ENCODE measurements around the gene RAB4B. TPM values are rescaled to one million over a fixed set of nuclear protein-coding genes. Genes with fewer than 3 reads are reported as not detected.
"Not testable (repeated sequence)": the region's sequence is repeated elsewhere in the genome, so short reads cannot be mapped to it uniquely, and the experiment has no call there.

The RAB4B gene
- total RNA-seq, 1 experiment from 2014 or later: 19.6 TPM

DNA sequence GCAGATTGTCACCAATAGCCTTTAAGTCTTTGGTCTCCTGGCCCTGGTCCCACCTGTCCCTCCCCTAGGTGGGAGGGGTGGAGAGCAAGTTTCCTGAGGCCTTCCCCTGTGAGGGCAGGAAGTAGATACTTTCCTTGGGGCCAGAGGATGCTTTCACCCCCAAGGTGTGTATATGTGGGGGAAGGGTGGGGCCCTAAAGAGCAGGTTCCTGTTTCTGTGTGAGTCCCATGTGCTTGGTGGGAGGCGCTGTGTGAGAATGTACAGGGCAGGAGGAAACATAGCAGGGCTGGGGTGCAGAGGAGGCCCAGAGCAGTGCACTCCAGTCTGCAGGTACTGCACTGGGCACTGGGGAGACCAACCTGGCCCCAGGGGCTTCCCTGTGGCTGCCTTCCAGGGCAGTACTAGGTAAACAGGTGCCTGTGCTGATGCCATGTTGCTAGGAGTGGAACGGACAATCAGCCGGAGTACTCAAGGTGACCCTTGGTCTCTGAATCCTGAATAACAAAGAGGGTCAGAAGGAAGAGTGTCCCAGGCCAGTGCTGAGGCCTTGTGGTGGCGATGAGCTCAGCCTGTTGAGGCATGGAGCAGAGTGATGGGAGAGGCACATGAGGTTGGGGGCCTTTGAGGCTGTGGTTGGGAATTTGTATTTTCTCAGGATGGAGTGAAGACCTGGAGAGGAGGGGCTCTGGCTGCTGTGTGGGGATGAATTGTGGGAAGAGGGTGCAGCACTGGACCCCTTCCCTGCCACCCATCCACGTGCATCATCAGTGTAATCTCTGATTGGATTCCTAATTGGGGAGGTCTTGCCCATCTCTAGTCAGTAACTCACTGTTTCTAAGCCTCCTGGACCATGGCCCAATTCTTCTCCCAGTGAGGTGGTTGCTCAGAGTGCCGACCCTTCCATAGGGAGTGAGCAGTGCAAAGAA lies 26.1 kb downstream of the RAB4B start:
- DNase-seq (ENCODE audit: low read depth): no peak

GRCh38 chr19:40804783-40805242 lies 26.8 kb downstream of the RAB4B start:
- DNase-seq (ENCODE audit: low read depth): no peak

DNA sequence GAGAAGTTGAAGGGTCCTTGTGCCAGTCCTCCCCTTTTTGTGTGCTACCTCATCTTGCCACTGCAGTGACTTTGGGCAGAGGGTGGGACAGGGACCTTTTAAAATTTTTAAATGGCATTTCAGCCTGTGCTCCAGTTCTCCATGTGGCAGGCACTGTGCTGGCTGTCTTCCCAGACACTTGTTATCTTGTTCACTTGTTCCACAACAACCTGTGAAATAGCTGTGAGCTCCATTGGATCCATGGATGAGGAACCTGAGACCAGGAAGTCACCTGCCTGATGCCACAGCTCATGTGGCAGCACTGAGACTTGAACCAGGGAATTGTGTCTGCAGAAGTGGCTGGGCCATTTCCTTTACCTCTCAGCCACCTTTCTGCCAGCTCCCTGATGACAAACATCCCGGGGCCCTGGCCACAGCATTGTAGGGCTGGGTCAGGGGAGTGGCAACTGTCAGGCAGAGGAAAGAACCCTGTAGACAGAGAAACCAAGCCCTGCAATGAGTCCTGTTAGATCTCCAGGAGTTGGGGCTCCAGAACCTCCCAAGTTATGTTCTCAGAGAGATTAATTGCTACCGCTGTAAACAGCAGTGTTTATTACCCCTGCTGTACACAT lies 27.3 kb downstream of the RAB4B start:
- no peak for DNase-seq (ENCODE audit: low read depth)

DNA sequence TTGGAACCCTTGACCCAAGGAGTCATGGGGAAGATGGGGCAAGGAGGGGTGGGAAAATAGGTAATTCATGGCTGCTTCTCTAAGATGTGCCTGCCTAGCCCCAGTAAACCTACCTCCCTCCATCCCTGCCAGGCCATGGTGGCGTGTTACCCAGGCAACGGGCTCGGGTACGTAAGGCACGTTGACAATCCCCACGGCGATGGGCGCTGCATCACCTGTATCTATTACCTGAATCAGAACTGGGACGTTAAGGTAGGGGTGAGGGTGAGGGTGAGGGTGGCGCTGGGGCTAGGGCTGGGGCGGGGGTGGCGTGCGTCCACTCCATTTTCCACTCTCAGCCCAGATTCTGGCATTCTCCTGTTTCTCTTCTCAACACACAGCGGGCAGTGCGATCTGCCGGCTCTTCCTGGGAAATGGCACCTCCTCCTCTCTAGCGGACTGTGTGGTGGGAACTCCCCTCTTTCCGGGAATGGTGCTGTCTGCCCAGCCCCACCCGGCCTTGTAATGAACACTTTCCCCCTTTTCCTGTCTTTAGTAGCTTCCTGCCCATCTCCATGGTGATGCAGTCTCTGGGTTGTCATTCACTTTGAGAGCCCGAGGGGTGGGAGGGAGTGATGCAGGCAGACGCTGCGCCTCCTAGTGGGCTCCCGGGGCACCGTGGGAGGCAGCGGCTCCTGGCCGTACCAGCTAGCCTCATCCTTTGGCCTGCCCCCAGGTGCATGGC lies 28.5 kb downstream of the RAB4B start:
- peak; percentile 85 for DNase-seq (ENCODE audit: low read depth)

- no peak for DNase-seq (ENCODE audit: low read depth)
These were observed 29.3 kb downstream of the RAB4B start for GRCh38 chr19:40807147-40808020.

GRCh38 chr19:40808021-40808325 lies 29.9 kb downstream of the RAB4B start:
- no peak for DNase-seq (ENCODE audit: low read depth)

GRCh38 chr19:40808497-40808896 lies 30.4 kb downstream of the RAB4B start:
- no peak for DNase-seq (ENCODE audit: low read depth)

- no peak for DNase-seq (ENCODE audit: low read depth)
These were observed 31.5 kb downstream of the RAB4B start for GRCh38 chr19:40809358-40810086.

DNA sequence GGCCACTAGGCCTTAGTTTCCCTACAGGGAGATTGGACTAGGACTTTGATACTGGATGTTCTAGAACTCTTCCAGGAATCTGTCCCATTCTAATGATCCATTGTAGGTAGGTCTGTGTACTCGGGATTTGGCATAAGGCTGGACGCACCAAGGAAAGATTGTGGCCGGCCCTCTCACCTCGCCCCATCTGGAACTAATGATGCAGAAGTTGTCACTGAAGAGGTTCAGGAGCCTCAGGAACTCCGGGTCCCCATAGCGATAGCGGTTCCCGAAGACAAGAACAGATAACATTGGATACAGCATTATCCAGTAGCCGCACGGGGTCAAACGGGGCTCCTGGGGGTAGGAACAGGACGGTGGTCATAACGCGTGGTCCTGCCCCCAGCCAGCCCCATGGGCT lies 32.1 kb downstream of the RAB4B start:
- peak; percentile 75 for DNase-seq (ENCODE audit: low read depth)

DNA sequence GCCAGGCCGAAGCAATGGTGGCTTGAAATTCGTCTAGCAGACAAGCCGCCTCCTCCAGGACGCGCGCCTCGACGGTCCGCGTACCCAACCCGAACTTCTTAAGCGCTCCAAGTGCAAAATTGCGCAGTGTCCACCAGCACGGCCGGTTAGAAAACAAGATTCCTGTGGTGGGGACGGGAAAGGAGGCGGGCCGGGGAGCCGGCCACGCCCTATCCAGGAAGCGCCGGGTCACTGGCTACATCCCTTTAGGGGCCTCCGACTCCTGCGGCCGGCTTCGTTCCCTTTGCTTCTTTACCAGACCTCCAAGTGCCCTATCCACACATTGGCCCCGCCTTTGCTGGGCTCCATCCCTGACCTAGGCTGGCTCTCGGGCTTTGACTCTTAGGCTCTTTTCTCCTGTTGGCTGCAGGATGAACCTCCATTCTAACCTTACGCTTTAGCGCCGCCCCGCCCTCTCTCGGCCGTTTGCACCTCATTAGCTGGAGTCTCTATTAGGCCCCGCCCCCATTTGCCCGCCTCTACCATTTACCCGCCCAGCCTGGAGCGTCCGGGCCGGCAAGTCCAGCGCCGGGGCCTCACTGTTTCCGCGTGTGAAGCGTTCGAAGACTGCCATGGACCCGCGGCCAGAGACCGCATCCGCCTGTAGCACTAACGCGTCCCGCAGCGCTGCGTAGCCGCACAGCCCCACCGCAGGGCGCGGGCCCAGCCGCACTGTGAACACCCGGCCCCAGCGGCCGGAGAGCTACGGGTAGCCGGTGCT lies 32.8 kb downstream of the RAB4B start:
- DNase-seq (ENCODE audit: low read depth): peak; percentile 88

GRCh38 chr19:40811478-40812341 lies 33.7 kb downstream of the RAB4B start:
- DNase-seq (ENCODE audit: low read depth): no peak

DNA sequence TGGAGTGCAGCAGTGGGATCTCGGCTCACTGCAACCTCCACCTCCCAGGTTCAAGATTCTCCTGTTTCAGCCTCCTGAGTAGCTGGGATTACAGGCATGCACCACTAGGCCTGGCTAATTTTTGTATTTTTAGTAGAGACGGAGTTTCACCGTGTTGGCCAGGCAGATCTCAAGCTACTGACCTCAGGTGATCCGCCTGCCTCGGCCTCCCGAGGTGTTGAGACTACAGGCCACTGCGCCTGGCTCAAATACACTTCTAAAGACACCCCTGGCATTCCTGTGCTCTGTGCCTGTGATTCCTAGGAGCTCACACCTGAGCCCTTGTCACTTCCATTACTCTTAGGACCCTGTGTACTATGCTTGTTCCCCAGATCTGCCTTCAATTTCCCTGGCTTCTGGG lies 34.5 kb downstream of the RAB4B start:
- not testable (repeated sequence) for DNase-seq (ENCODE audit: low read depth)

- no peak for DNase-seq (ENCODE audit: low read depth)
These were observed 35.1 kb downstream of the RAB4B start for GRCh38 chr19:40813182-40813581.

GRCh38 chr19:40815223-40815622 lies 37.2 kb downstream of the RAB4B start:
- DNase-seq (ENCODE audit: low read depth): no peak

DNA sequence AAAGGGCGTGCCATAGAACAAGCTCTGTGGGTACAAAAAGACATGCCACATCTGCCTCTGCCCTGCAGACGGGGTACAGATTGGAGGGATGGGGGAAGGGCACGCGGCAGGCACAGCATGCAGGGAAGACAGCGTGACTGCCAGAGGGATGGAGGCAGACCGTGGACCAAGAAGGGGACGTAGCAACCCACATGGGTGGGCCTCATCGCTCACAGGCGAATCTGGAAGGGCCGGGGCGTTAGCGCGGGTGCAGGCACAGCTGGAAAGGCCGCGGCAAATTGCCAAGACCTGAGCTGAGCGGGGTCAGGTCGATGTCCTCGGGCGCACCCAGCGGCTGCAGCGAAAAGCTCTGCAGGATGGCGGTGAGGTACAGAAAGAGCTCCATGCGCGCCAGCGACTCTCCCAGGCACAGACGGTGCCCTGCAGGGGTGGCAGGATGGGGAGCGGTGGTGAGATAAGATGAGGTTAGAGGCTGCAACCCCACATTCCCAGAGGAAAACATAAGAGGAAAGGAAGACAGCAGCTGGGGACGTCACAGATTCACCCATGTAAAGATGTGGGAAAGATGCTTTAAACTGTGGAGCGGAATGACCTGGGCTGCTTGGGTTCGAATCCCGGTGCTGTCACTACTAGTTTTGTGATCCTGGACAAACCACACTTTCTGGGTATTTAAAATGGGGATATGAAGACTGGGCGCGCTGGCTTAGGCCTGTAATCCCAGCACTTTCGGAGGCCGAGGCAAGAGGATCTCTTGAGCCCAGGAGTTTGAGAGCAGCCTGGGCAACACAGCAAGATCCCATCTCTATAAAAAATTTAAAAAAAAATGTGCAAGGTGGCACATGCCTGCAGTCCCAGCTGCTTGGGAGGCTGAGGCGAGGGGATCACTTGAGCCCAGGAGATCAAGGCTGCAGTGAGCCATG lies 40.7 kb downstream of the RAB4B start:
- DNase-seq (ENCODE audit: low read depth): not testable (repeated sequence)

GRCh38 chr19:40819479-40820234 lies 41.6 kb downstream of the RAB4B start:
- DNase-seq (ENCODE audit: low read depth): not testable (repeated sequence)

DNA sequence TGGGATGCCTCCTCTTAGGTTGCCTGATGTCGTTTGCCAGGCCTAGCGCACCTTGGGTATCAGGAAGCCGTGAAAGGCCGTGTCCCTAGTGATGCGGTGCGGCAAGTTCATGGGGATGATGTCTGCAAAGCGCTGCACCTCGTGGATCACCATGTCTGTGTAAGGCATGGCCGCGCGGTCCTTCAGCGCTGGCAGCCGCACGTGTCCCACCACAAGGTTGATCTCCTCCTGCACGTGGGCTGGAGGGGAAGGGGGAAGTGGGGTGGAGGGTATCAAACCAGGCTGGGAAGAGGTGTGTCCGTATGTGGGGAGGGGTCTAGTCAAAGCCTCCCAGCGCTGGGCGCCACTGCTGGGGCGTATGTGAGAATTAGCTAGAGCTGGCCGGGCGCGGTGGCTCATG lies 44.1 kb downstream of the RAB4B start:
- no peak for DNase-seq (ENCODE audit: low read depth)
